GM12872 (cell line): ENCODE results near the gene SLC35F2.
A peak's percentile ranks its signal among the peaks of the same experiment; 100 is the strongest.

Source experiments
- TF ChIP-seq, protein P1 (sequence below): IDR thresholded peaks from 3 replicates; pipeline ENCODE4 v1.5.1; 2011; ENCODE audit warnings: low read depth, mild to moderate bottlenecking, low read length, moderate library complexity; ENCODE audit not compliant: insufficient read depth

Gene SLC35F2, protein sequence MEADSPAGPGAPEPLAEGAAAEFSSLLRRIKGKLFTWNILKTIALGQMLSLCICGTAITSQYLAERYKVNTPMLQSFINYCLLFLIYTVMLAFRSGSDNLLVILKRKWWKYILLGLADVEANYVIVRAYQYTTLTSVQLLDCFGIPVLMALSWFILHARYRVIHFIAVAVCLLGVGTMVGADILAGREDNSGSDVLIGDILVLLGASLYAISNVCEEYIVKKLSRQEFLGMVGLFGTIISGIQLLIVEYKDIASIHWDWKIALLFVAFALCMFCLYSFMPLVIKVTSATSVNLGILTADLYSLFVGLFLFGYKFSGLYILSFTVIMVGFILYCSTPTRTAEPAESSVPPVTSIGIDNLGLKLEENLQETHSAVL

DNA sequence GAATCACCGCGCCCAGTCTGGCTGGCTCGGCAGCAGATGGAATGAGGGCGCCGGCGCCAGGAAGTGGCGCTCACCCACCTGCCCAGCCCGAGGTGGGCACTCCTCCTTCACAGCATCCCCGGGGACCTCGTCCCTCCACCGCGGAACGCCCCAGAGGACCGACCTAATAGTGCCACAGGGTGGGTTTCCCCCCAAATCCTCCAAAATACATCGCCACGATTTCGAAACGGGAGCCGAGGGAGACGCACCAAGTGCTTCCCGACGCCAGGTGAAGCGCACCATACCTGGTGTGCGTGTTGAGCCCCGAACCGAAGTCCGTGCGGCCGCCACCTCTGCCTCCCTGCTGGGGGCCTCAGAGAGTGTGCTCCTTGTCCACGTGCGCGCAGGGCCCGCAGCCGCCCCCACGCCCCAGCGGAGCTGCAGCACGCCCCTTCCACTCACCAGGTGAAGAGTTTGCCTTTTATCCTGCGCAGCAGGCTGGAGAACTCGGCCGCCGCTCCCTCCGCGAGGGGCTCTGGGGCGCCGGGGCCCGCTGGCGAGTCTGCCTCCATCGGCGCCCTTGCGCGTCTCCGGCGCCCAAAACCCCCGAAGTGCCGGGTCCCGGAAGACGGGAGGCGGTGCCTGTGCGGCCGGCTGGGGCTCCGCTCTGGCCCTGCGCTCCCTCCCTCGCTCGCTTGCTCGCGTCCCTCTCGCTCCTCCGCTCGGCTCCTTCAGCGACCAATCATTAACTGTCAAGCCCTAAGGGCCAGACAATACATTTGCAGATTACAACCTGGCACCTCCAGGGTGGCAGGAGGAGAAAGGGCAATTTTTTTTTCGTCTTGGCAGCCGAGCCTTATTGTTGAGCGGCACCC is at the start of gene SLC35F2:
TSS of gene SLC35F2 (minus strand) at position 571 of the 854 bp plus-strand sequence. CDS start at position 551, 20 bp downstream.
- TF ChIP-seq, protein P1, sequence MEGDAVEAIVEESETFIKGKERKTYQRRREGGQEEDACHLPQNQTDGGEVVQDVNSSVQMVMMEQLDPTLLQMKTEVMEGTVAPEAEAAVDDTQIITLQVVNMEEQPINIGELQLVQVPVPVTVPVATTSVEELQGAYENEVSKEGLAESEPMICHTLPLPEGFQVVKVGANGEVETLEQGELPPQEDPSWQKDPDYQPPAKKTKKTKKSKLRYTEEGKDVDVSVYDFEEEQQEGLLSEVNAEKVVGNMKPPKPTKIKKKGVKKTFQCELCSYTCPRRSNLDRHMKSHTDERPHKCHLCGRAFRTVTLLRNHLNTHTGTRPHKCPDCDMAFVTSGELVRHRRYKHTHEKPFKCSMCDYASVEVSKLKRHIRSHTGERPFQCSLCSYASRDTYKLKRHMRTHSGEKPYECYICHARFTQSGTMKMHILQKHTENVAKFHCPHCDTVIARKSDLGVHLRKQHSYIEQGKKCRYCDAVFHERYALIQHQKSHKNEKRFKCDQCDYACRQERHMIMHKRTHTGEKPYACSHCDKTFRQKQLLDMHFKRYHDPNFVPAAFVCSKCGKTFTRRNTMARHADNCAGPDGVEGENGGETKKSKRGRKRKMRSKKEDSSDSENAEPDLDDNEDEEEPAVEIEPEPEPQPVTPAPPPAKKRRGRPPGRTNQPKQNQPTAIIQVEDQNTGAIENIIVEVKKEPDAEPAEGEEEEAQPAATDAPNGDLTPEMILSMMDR = peak; percentile 39; the same call in 1 of the 3 replicates

DNA sequence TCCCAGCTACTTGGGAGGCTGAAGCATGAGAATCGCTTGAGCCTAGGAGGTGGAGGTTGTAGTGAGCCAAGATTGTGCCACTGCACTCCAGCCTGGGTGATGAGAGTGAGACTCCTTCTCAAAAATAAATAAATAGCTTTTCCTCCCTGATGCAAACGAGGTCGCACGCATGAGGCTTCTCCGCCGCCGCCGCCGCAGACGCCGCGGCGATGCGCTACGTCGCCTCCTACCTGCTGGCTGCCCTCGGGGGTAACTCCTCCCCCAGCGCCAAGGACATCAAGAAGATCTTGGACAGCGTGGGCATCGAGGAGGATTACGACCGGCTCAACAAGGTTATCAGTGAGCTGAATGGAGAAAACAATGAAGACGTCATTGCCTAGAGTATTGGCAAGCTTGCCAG is 49.6 kb upstream of the SLC35F2 start:
- TF ChIP-seq, protein P1 = no peak

DNA sequence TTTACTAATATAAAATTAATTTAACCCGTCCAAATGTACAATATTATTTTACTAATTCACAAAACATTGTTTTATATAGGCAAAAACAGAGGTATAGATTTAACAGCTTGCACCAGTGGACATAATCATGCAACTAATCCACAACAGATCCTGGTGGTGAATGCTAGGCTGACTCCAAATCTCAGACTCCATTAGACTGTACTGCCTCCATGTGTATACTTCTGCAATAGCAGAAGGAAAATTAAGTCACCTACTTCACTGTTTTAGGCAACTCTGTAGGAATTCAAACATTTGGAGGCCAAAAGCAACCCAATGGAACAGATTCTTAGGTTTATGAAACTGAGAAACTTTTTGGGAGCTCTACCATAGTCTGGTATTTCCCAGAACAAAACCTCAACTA is 39.7 kb upstream of the SLC35F2 start:
- TF ChIP-seq, protein P1 = peak; percentile 65

DNA sequence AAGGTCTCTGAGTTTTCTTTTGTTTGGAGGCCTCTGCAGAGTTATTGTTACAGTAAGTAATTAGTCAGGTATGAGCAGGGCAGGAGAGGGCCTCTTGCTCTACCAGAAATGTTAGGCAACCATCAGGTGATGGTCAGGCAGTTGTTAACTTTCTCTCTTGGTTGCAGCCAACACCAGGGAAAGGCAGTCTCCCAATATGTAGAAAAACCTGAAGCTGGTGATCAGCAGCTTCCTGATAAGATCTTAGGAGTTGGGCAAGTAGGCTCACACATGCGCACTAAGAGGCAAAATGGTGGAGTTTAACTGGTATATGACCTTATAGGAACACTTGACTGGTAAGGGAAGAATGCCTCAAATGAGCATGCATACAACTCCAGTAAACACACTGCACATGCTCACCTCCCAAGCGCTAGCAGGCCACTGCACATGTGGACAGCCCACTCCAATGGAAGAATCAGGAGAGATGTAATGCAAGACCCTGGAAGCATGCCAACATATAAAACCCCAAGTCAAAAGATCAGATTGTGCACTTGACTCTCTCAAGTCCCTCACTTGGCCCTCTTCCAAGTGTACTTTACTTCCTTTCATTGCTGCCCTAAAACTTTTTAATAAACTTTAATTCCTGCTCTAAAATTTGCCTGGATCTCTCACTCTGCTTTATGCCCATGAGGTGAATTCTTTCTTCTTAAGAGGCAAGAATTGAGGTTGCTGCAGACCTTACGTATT is 23.7 kb upstream of the SLC35F2 start:
- TF ChIP-seq, protein P1 = no peak

DNA sequence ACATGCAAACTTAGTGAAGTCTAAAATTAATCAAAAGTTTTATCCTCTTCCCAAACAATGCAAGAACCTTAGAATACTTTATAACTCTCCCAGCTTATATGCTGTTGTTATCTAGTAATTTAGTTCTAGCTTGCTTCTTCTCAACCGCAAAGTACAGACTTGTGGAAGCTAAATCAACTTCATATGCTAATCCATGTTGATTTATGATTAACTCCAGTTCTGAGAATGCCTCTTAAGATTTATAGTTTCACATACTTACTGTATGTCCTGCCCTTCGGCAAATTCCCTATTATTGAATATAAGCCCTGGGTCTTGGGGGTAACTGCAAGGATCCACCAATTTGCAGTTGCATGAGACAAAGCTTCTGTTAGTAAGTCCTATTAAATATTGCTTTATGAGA is 17.6 kb upstream of the SLC35F2 start:
- TF ChIP-seq, protein P1 = no peak

DNA sequence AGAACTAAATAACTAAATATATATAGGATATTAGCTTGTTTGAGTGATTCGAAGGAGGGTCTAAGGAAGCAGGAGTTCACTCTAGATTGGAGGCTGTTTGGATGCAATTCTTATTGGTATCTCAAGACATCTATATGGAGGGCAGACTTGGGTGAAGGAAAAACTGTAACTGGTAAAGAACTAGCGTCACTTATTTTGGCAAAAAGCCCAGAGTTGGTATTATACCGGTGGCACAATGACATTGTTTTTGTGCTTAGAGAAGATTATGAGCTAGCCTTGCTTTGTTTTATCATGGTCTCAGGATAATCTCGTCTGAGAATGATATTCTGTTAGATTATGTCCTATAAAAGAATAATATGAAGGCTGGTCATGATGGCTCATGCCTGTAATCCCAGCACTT is 6.0 kb upstream of the SLC35F2 start:
- TF ChIP-seq, protein P1 = no peak

DNA sequence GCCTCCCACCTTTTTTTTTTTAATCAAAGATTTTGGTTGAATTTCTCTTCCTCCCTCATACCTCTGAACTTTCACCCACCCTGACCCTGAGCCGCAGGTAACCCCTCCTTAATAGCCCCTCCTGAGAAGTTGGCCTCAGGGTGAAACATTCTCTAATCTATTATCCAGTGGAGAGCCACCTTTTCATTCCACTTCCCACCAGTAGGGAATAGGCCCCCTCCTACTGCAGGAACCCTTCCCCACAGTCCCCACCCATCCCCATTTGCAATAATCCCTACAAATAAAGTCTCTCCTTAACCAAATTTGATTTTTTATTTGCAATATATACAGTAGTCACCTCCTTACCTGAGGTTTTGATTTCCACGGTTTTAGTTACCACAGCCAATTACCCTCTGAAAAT is 2.1 kb upstream of the SLC35F2 start:
- TF ChIP-seq, protein P1 = peak; percentile 10; the same call in 1 of the 3 replicates
